SU-DHL-6 (cell line): ENCODE measurements around the gene GDAP2.

Experiments used
- EZH2phosphoT487 ChIP-seq: fragments of 200-600 bp; sonication (generic), shearing (Covaris generic); conservative IDR thresholded peaks from 2 replicates; pipeline ENCODE4 v1.6.1; 2018; ENCODE audit warnings: mild to moderate bottlenecking, antibody characterized with exemption, low read length, moderate library complexity, mixed read lengths
- TF ChIP-seq, protein P1 (sequence below): fragments of 200-600 bp; sonication (generic); IDR thresholded peaks from one replicate; pipeline ENCODE4 v1.5.1; 2017; ENCODE audit warnings: antibody characterized with exemption, mild to moderate bottlenecking, low read length, moderate library complexity; ENCODE audit not compliant: insufficient read depth, poor library complexity, severe bottlenecking

DNA sequence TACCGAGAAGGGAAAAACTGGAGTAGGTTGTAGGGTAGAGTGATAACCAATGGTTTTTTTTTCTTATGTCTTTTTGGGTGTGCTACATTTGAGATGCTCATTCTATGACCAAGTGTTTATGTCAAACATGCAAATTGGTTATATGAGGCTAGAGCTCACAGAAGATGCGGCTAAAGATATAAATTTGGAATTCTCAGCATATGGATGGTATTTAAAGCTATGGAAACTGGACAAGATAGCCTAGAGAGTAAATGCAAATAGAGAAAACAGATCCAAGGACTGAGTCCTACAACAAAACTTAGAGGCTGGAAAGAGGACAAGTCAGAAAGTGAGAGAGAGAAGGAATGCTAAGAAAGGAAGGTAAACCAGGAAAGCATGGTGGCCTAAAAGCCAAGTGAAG is 7.4 kb downstream of the GDAP2 start:
- TF ChIP-seq, protein P1, sequence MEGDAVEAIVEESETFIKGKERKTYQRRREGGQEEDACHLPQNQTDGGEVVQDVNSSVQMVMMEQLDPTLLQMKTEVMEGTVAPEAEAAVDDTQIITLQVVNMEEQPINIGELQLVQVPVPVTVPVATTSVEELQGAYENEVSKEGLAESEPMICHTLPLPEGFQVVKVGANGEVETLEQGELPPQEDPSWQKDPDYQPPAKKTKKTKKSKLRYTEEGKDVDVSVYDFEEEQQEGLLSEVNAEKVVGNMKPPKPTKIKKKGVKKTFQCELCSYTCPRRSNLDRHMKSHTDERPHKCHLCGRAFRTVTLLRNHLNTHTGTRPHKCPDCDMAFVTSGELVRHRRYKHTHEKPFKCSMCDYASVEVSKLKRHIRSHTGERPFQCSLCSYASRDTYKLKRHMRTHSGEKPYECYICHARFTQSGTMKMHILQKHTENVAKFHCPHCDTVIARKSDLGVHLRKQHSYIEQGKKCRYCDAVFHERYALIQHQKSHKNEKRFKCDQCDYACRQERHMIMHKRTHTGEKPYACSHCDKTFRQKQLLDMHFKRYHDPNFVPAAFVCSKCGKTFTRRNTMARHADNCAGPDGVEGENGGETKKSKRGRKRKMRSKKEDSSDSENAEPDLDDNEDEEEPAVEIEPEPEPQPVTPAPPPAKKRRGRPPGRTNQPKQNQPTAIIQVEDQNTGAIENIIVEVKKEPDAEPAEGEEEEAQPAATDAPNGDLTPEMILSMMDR = no peak
- TF ChIP-seq EZH2phosphoT487 = no peak
